ENCODE data around the gene SLC4A4. TPM values are rescaled to one million over a fixed set of nuclear protein-coding genes. Genes with fewer than 3 reads are reported as not detected.

SLC4A4 gene
- total RNA-seq, 1 experiment from 2014 or later = 0.92 TPM

DNA sequence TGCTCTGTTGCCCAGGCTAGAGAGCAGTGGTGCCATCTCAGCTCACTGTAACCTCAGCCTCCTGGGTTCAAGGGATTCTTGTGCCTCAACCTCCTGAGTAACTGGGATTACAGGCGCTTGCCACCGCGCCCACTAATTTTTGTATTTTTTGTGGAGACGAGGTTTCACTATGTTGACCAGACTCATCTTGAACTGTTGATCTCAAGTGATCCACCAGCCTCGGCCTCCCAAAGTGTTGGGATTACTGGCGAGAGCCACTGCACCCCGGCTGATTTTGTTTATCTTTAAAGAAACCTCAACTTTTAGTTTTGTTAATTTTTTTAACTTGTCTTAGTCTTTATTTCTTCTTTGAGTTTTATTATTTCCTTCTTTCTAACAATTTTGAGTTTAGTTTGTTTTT is 163.2 kb downstream of the SLC4A4 start:
- H3K27me3 ChIP-seq (ENCODE audit: insufficient read depth, low read length) = no peaks in the 10 kb centered on the region
- no peaks in the 10 kb centered on the region for H3K23me2 ChIP-seq (ENCODE audit: insufficient read length, low read depth, low read length, poor library complexity, severe bottlenecking)
- H3K14ac ChIP-seq (ENCODE audit: insufficient read depth, low read length) = no peak overlapping the region
- no peak overlapping the region for H3K4me3 Mint-ChIP-seq
- no peak overlapping the region for H3T11ph ChIP-seq (ENCODE audit: low read length)
- no peak for DNase-seq
- H2BK20ac ChIP-seq (ENCODE audit: low read depth, low read length, poor library complexity, severe bottlenecking) = no peak overlapping the region
- H2AFZ ChIP-seq (ENCODE audit: low read length) = no peak overlapping the region
- peaks cover 2 to 5% of the 10 kb centered on the region in 2 experiments; a peak in 2 of 5 replicates for H3K9me3 Mint-ChIP-seq
- no peak overlapping the region for H3K18ac ChIP-seq (ENCODE audit: insufficient read length, low read depth, low read length)
- no peak overlapping the region for H2BK12ac ChIP-seq (ENCODE audit: insufficient read length, low read depth, low read length)
- H3K56ac ChIP-seq (ENCODE audit: insufficient read length, low read depth, low read length) = no peak overlapping the region
- H4K20me1 ChIP-seq (ENCODE audit: control insufficient read depth, insufficient read depth, insufficient read length) = no peaks in the 10 kb centered on the region
- no peaks in the 10 kb centered on the region for H3K79me1 ChIP-seq (ENCODE audit: insufficient read depth, low read depth, low read length, poor library complexity, severe bottlenecking)
- no peak overlapping the region for H4K5ac ChIP-seq (ENCODE audit: insufficient read length, low read depth, low read length)
- H3K4me1 Mint-ChIP-seq = peaks cover 2 to 5% of the 10 kb centered on the region in 2 experiments; a peak in 3 of 4 replicates
- no peak overlapping the region for H2BK15ac ChIP-seq (ENCODE audit: low read depth, low read length)
- H3K4me1 ChIP-seq (ENCODE audit: insufficient read depth, low read length) = no peaks in the 10 kb centered on the region
- WGBS (ENCODE audit: extremely low coverage, insufficient read length, low lambda C conversion rate) = no CpG with 5 or more reads among the region's 7 CpGs
- H3K4me2 ChIP-seq (ENCODE audit: insufficient read depth, insufficient read length, low read length) = no peak overlapping the region
- peaks cover 2 to 10% (median 4%) of the 10 kb centered on the region in 3 experiments; a peak in 6 of 7 replicates for H3K36me3 Mint-ChIP-seq (ENCODE audit: insufficient read depth in 1 of 3, low read depth in 3 of 3)
- no peak overlapping the region for H3K4ac ChIP-seq (ENCODE audit: low read depth, low read length)
- no peak overlapping the region for H2AK5ac ChIP-seq (ENCODE audit: insufficient read length, low read length)
- no peak overlapping the region for H3K23ac ChIP-seq (ENCODE audit: insufficient read length, low read depth, low read length)
- H2BK5ac ChIP-seq (ENCODE audit: insufficient read length, low read length) = no peak overlapping the region
- H3K27me3 Mint-ChIP-seq (ENCODE audit: low read depth) = no peaks in the 10 kb centered on the region
- no peaks in the 10 kb centered on the region for H3K79me2 ChIP-seq (ENCODE audit: insufficient read depth, low read length)
- H2BK120ac ChIP-seq (ENCODE audit: low read depth, low read length, poor library complexity, severe bottlenecking) = no peak overlapping the region
- no peak overlapping the region for H3K27ac ChIP-seq (ENCODE audit: insufficient read length, low read depth, low read length)
- H3K9ac ChIP-seq (ENCODE audit: extremely low read depth, insufficient read length, low read length) = no peak overlapping the region
- no peaks in the 10 kb centered on the region for H3K9me3 ChIP-seq (ENCODE audit: control insufficient read depth, low read depth, low read length)
- TF ChIP-seq, protein P1, sequence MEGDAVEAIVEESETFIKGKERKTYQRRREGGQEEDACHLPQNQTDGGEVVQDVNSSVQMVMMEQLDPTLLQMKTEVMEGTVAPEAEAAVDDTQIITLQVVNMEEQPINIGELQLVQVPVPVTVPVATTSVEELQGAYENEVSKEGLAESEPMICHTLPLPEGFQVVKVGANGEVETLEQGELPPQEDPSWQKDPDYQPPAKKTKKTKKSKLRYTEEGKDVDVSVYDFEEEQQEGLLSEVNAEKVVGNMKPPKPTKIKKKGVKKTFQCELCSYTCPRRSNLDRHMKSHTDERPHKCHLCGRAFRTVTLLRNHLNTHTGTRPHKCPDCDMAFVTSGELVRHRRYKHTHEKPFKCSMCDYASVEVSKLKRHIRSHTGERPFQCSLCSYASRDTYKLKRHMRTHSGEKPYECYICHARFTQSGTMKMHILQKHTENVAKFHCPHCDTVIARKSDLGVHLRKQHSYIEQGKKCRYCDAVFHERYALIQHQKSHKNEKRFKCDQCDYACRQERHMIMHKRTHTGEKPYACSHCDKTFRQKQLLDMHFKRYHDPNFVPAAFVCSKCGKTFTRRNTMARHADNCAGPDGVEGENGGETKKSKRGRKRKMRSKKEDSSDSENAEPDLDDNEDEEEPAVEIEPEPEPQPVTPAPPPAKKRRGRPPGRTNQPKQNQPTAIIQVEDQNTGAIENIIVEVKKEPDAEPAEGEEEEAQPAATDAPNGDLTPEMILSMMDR (conservative IDR thresholded peaks at IDR 0.05) = no peak
- no peak overlapping the region; a peak in 1 of 7 replicates for H3K27ac Mint-ChIP-seq
- no peak overlapping the region for H4K8ac ChIP-seq (replicated peaks; ENCODE audit: insufficient read length, low read depth, low read length)
- H4K91ac ChIP-seq (ENCODE audit: insufficient read length, low read depth, low read length) = no peak overlapping the region

Data from H9 (cell line).